Measurements from ENCODE around the gene KRT86. TPM values are rescaled to one million over a fixed set of nuclear protein-coding genes. Genes with fewer than 3 reads are reported as not detected.
"Not testable (repeated sequence)": the region's sequence is repeated elsewhere in the genome, so short reads cannot be mapped to it uniquely, and the experiment has no call there.

Gene KRT86
- total and polyA plus RNA-seq, 8 donors: 0.07 to 1.7 (median 0.24) TPM; not detected in 1

DNA sequence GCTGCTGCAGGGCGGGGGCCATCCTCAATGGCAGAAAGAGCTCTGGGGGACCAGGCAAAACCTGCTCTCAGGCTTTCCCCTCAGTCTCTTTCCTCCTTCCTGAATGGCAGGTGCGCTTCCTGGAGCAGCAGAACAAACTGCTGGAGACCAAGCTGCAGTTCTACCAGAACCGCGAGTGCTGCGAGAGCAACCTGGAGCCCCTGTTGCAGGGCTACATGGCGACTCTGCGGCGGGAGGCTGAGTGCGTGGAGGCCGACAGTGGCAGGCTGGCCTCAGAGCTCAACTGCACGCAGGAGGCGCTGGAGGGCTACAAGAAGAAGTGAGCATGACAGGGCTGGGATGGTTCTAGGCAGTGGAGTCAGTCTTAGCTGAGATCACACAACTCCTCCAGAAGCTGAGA, 69.7 kb downstream of the KRT86 start:
- intact Hi-C loops (cut with DNase I): no loop called here
- TF ChIP-seq, protein P1, sequence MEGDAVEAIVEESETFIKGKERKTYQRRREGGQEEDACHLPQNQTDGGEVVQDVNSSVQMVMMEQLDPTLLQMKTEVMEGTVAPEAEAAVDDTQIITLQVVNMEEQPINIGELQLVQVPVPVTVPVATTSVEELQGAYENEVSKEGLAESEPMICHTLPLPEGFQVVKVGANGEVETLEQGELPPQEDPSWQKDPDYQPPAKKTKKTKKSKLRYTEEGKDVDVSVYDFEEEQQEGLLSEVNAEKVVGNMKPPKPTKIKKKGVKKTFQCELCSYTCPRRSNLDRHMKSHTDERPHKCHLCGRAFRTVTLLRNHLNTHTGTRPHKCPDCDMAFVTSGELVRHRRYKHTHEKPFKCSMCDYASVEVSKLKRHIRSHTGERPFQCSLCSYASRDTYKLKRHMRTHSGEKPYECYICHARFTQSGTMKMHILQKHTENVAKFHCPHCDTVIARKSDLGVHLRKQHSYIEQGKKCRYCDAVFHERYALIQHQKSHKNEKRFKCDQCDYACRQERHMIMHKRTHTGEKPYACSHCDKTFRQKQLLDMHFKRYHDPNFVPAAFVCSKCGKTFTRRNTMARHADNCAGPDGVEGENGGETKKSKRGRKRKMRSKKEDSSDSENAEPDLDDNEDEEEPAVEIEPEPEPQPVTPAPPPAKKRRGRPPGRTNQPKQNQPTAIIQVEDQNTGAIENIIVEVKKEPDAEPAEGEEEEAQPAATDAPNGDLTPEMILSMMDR (IDR thresholded peaks at IDR 0.05): no peak
- H3K4me3 ChIP-seq: no peak overlapping the region
- peaks cover 0 to 5% of the 10 kb centered on the region in 2 donors for H3K27me3 ChIP-seq
- no peak overlapping the region for H3K27ac ChIP-seq
- peaks cover 0 to 6% of the 10 kb centered on the region in 2 donors for H3K4me1 ChIP-seq
- H3K36me3 ChIP-seq: no peaks in the 10 kb centered on the region
- ATAC-seq: no peak
- H3K9me3 ChIP-seq: peaks cover 0 to 3% of the 10 kb centered on the region in 2 donors
- DNase-seq: no peak

DNA sequence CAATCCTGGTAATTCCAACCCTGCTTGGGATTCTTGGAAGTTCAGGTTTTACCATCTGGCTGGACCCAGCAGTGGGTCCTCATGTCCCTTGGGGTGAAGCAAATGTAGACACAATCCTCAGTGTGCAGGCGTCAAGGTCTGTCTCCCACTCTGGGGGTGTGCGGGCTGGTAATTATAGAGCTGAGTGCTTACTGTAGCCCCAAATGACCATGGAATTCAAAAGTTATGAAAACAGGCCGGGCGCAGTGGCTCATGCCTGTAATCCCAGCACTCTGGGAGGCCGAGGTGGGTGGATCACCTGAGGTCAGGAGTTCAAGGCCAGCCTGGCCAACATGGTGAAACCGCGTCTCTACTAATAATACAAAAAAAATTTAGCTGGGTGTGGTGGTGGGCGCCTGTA, 70.6 kb downstream of the KRT86 start:
- ATAC-seq; H3K27me3 ChIP-seq; H3K27ac ChIP-seq; H3K4me3 ChIP-seq; DNase-seq; intact Hi-C loops (cut with DNase I); H3K36me3 ChIP-seq; H3K9me3 ChIP-seq; H3K4me1 ChIP-seq: not testable (repeated sequence)

DNA sequence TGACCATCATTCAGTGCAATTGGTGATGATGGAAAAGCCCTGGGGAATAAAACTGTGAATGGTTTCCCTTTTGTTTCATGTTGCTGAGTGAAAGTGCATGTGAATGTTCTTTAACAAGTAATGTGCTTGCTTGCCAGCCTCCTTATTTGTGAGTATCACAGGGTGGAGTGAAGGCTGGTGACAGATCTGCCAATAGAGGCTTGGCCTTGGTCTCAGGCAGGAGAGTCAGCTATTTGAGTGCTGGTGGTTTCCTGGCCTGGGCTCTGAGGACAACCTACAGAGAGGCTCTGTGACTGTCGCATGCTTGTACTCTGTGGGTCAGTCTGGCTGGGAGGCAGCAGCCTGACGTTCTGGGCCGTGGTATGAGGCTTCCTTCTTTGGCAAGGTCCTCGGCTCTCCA, 72.1 kb downstream of the KRT86 start:
- Histone ChIP-seq H3K9me3 (peaks cover 0 to 3% of the 10 kb centered on the region in 2 donors), H3K27ac (no peak overlapping the region), H3K27me3 (no peaks in the 10 kb centered on the region), H3K4me1 (peaks cover 0 to 6% of the 10 kb centered on the region in 2 donors), H3K36me3 (no peaks in the 10 kb centered on the region), H3K4me3 (no peak overlapping the region)
- ATAC-seq (peak; percentile 74), DNase-seq (peak in 1 of 4 donors; percentile 65)
- intact Hi-C loops (cut with DNase I): no loop called here
- TF ChIP-seq, protein P1 (IDR thresholded peaks at IDR 0.05): no peak

DNA sequence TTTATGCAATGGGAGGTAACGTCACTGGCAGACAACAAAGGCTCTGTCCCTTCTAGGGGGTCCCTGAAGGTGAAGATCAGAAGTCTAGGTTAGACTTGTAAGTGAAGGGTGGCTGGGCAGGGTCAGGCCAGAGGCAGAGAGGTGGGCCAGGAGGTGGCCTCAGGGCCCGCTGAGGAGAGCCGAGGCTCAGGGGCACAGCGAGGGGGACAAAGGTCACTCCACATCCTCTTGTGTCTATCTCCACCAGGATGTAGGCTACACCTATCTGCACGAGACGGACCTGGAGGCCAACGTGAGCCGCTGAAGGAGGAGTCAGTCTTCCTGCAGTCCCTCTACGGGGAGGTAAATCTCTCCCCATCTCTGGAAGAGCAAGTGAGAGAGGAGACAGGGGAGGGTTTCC, 72.6 kb downstream of the KRT86 start:
- no peak for DNase-seq
- H3K36me3 ChIP-seq: no peaks in the 10 kb centered on the region
- ATAC-seq: no peak
- no peaks in the 10 kb centered on the region for H3K27me3 ChIP-seq
- no peak overlapping the region for H3K4me3 ChIP-seq
- TF ChIP-seq, protein P1 (IDR thresholded peaks at IDR 0.05): no peak
- intact Hi-C loops (cut with DNase I): no loop called here
- peaks cover 0 to 3% of the 10 kb centered on the region in 2 donors for H3K9me3 ChIP-seq
- no peak overlapping the region for H3K27ac ChIP-seq
- peaks cover 0 to 6% of the 10 kb centered on the region in 2 donors for H3K4me1 ChIP-seq

DNA sequence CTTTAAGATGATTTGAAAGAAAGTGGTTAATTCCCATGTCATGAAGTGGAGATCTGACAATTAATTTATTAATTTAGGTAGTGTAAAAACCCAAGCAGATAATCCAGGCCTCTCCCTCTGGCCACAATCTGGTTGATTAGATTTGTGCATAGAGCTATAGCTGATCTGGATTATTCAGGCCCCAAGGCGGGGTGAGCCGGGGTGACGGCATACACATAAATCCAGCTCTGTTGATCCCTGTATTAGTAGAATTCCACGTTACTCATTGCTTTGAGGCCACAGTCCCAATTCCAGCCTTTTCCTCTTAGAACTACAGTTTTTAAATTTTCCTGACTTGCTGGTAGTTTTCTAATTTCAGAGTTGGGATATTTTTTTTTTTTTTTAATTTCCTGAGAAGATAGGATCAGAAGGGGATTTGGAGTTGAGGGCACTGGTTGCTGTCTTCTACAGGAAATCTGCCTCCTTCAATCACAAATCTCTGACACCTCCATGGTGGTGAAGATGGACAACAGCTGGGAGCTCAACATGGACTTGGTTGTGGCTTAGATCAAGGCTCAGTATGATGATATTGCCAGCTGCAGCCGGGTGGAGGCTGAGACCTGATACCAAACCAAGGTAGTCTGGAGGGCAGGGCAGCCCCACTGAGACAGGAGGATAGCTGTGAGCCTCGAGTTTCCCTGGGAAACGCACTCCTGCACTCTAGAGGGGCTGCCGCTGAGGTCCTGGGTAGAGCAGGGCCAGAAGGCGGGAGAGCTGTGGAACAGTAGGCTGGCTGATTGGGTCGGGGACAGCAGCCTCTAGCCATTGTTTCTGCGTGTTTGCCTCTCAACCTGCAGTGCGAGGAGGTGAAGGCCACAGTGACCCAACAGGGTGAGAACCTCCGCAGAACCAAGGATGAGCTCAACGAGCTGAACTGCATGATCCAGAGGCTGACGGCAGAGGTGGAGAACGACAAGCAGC, 73.4 kb downstream of the KRT86 start:
- Histone ChIP-seq H3K4me1 (peaks cover 0 to 6% of the 10 kb centered on the region in 2 donors), H3K9me3 (peaks cover 0 to 3% of the 10 kb centered on the region in 2 donors), H3K4me3 (no peak overlapping the region), H3K27me3 (peaks cover 0 to 4% of the 10 kb centered on the region in 2 donors), H3K36me3 (no peaks in the 10 kb centered on the region), H3K27ac (no peak overlapping the region)
- no peak for DNase-seq
- intact Hi-C loops (cut with DNase I): no loop called here
- no peak for ATAC-seq
- TF ChIP-seq, protein P1 (IDR thresholded peaks at IDR 0.05): no peak

Data from left lung (tissue), 10 donors.